Measurements from ENCODE around the gene LRWD1.

- TF ChIP-seq, protein P1, sequence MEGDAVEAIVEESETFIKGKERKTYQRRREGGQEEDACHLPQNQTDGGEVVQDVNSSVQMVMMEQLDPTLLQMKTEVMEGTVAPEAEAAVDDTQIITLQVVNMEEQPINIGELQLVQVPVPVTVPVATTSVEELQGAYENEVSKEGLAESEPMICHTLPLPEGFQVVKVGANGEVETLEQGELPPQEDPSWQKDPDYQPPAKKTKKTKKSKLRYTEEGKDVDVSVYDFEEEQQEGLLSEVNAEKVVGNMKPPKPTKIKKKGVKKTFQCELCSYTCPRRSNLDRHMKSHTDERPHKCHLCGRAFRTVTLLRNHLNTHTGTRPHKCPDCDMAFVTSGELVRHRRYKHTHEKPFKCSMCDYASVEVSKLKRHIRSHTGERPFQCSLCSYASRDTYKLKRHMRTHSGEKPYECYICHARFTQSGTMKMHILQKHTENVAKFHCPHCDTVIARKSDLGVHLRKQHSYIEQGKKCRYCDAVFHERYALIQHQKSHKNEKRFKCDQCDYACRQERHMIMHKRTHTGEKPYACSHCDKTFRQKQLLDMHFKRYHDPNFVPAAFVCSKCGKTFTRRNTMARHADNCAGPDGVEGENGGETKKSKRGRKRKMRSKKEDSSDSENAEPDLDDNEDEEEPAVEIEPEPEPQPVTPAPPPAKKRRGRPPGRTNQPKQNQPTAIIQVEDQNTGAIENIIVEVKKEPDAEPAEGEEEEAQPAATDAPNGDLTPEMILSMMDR (IDR thresholded peaks at IDR 0.05) = no peak
- TF ChIP-seq POLR2A (IDR thresholded peaks at IDR 0.05) = no peak
Measured at GRCh38 chr7:102451371-102452054, 13.3 kb upstream of the LRWD1 start.
